Fibroblast of villous mesenchyme (primary cell): ENCODE measurements around the gene PARD3. TPM values are rescaled to one million over a fixed set of nuclear protein-coding genes. Genes with fewer than 3 reads are reported as not detected.
"Not testable (repeated sequence)": the region's sequence is repeated elsewhere in the genome, so short reads cannot be mapped to it uniquely, and the experiment has no call there.

Source experiments
- DNase-seq: peaks from one replicate; pipeline ENCODE4 v3.0.0-alpha.2; 2010; ENCODE audit warnings: low read depth
- H3K4me3 ChIP-seq: 2 replicates; pipeline ENCODE4 v1.5.1; 2011; ENCODE audit warnings: low read depth, mild to moderate bottlenecking, low read length
- CTCF ChIP-seq: IDR thresholded peaks from 2 replicates; pipeline ENCODE4 v1.5.1; 2012; ENCODE audit warnings: low read depth, mild to moderate bottlenecking, low read length; ENCODE audit not compliant: insufficient read depth
- total RNA-seq: library from RNA; depleted of rRNA; stranded (reverse); fragments of >200 nt; gene quantifications from 2 replicates; pipeline ENCODE4 v1.2.3, GENCODE V29; 2012

PARD3 gene
- total RNA-seq, 1 donor = 44.0 TPM

GRCh38 chr10:34748357-34748756 lies 66.7 kb downstream of the PARD3 start:
- no peak for TF ChIP-seq CTCF
- DNase-seq = no peak

GRCh38 chr10:34746094-34746493 lies 69.0 kb downstream of the PARD3 start:
- DNase-seq = no peak
- H3K4me3 ChIP-seq = no peak overlapping the region
- no peak for TF ChIP-seq CTCF

More at GRCh38 chr10:34748357-34748756, 66.7 kb downstream of the PARD3 start:
- no peak overlapping the region for H3K4me3 ChIP-seq

DNA sequence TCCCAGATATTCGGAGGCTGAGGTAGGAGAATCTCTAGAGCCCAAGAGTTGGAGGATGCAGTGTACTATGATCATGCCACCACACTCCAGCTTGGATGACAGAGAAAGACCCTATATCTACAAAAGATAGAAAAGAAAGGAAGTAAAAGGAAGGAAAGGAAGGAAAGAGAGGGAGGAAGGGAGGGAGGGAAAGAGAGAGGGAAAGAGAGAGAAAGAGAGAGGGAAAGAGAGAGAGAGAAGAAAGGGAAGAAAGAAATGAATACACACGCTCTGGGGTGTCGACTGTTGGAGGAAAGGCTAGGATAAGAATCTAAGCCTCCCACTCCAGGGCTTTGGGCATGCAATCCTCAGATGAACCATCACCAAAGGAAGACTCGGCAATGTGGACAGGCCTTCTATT lies 69.9 kb downstream of the PARD3 start:
- no peak for TF ChIP-seq CTCF
- no peak overlapping the region for H3K4me3 ChIP-seq
- no peak for DNase-seq

DNA sequence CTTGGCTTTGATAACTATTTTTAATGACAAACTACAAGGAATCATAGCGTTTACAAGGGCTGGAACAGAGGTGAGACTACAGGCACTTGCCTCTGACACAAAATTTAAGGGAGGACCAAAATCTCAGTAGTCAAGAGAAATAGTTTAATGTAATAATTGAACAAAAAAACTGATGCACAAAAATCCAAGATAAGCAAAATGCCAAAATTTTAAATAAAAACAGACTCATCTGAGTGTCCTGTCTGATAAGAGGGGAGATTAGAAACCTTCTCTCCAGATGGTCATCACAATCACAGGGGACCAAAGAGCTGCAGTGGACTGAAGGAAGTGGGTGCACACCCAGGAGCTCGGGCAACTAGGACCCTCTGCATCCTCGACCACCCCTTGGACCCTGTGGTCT lies 70.5 kb downstream of the PARD3 start:
- DNase-seq = no peak
- H3K4me3 ChIP-seq = no peak overlapping the region
- no peak for TF ChIP-seq CTCF

DNA sequence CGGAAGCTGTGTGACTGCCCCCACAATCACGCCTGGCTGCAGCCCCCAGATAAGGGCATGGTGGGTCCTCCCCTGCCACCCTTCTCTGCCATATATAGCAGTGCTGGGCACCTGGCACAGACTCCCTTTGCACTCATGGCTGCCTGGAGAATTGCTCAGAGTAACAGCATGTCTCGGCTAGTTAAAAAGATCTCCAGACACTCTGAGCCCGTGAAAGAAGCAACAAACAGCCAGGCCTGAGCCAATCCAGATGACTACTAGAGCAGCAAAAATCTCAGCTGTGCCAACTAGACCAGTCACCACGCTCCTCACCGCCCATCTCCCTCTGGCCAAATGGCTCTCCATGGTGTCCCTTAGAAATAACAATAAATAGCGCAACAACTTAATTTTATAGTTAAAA lies 71.3 kb downstream of the PARD3 start:
- DNase-seq = peak; percentile 34
- no peak overlapping the region for H3K4me3 ChIP-seq
- TF ChIP-seq CTCF = no peak

DNA sequence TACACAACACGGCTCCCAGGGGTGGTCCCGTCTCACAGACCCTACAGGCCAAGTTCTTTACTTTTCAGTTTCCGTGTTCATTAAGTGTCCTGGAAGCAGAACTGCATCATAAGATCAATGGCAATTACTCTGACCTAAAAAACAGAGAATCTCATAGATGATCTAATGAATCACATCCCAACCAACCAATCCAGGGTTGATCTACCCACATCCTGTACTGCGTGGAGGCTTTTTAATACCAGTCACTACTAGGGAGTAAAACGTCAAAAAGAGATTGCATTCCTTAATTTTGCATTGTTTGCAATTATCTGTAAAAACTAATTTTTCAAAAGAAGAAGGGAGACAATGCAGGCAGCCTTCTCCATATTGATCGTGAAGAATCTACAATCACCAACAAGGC lies 72.6 kb downstream of the PARD3 start:
- DNase-seq = no peak
- no peak for TF ChIP-seq CTCF
- H3K4me3 ChIP-seq = no peak overlapping the region

DNA sequence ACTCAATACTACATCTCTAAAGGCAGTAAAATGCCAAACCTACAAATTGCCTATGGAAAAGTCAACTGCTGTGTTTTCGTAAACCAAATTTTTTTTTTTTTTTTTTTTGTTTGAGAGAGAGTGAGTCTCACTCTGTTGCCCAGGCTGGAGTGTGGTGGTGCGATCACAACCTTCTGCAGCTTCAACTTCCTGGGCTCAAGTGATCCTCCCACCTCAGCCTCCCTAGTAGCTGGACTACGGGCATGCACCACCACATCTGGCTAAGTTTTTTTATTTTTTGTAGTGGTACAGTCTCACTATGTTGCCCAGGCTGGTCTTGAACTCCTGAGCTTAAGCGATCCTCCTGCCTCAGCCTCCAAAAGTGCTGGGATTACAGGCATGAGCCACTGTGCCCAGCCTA lies 74.0 kb downstream of the PARD3 start:
- DNase-seq, H3K4me3 ChIP-seq: not testable (repeated sequence)
